Esophagus muscularis mucosa (tissue), 4 donors: ENCODE results near the gene MTERF4. TPM values are rescaled to one million over a fixed set of nuclear protein-coding genes. Genes with fewer than 3 reads are reported as not detected.

Experiments
- DNase-seq: peaks from one replicate; pipeline ENCODE4 v3.0.0-alpha.2; 2017; ENCODE audit errors: extremely low spot score
- H3K27ac ChIP-seq, 4 donors: fragments of 200-600 bp; sonication (generic); replicated peaks in 1 of 4; 1 replicate in 3 of 4; 2 replicates in 1 of 4; pipeline ENCODE4 v1.5.1; 2016 to 2019; ENCODE audit warnings: mild to moderate bottlenecking in 1 of 4
- H3K27me3 ChIP-seq, 4 donors: fragments of 200-600 bp; sonication (generic); one replicate each; pipeline versions ENCODE4 v1.5.1 to v1.6.0; 2016 to 2019
- H3K36me3 ChIP-seq, 4 donors: fragments of 200-600 bp; sonication (generic); one replicate each; pipeline ENCODE4 v1.5.1; 2016 to 2019
- H3K4me1 ChIP-seq, 4 donors: fragments of 200-600 bp; sonication (generic); one replicate each; pipeline ENCODE4 v1.5.1; 2016 to 2019
- H3K4me3 ChIP-seq, 4 donors: fragments of 200-600 bp; sonication (generic); 1 replicate in 2 of 4; 2 replicates in 2 of 4; pipeline ENCODE4 v1.5.1; 2016 to 2019; ENCODE audit warnings: mild to moderate bottlenecking in 4 of 4, moderate library complexity in 1 of 4
- H3K9me3 ChIP-seq, 4 donors: fragments of 200-600 bp; sonication (generic); 1 replicate in 3 of 4; 2 replicates in 1 of 4; pipeline ENCODE4 v1.5.1; 2016 to 2019
- CTCF ChIP-seq, 3 experiments: fragments of 200-600 bp in 2 of 3; fragments of 450-650 bp in 1 of 3; sonication (generic) in 2 of 3; IDR thresholded peaks; one replicate each; pipeline ENCODE4 v1.5.1; 2017 to 2019; ENCODE audit warnings: antibody characterized with exemption in 3 of 3, mild to moderate bottlenecking in 2 of 3, moderate library complexity in 1 of 3
- EP300 ChIP-seq: sonication (generic); formaldehyde crosslinking; IDR thresholded peaks from one replicate; pipeline ENCODE4 v1.6.1; 2017; ENCODE audit warnings: antibody characterized with exemption
- POLR2A ChIP-seq: fragments of 450-650 bp; IDR thresholded peaks from one replicate; pipeline ENCODE4 v1.6.1; 2017; ENCODE audit warnings: antibody characterized with exemption, moderate library complexity, mild to moderate bottlenecking, low read depth
- POLR2AphosphoS5 ChIP-seq, 2 donors: sonication (generic); formaldehyde crosslinking; IDR thresholded peaks; one replicate each; pipeline ENCODE4 v1.6.1; 2017; ENCODE audit warnings: antibody characterized with exemption in 2 of 2
- WGBS: methylation state at CpG from one replicate; pipeline ENCODE4 v1.1.5; 2018; 5-methylcytosine and 5-hydroxymethylcytosine counted together
- intact Hi-C: fragments of 100-400 bp; cut with DNase I; formaldehyde crosslinking; loops from one replicate; pipeline ENCODE4 v1.15.1; 2023
- total RNA-seq, 4 donors: library from RNA; depleted of rRNA; stranded (reverse); fragments of >200 nt; gene quantifications; one replicate each; pipeline versions ENCODE4 v1.1.0 to v1.2.1, GENCODE V29; 2016

MTERF4 gene
- total RNA-seq, 4 donors from 2014 or later: 19.5 to 26.6 (median 24.5) TPM

GRCh38 chr2:241073166-241074064 is 28.7 kb downstream of the MTERF4 start:
- WGBS: 80% methylated on average over 10 of the region's 25 CpGs
- Histone ChIP-seq H3K36me3 (peaks cover 6 to 68% (median 56%) of the 10 kb centered on the region in 4 donors), H3K27ac (no peak overlapping the region), H3K4me1 (no peaks in the 10 kb centered on the region), H3K4me3 (no peak overlapping the region), H3K9me3 (no peaks in the 10 kb centered on the region), H3K27me3 (peaks cover 0 to 23% (median 0%) of the 10 kb centered on the region in 4 donors)
- no peak for TF ChIP-seq POLR2A
- TF ChIP-seq POLR2AphosphoS5 (IDR thresholded peaks at IDR 0.05): no peak
- TF ChIP-seq EP300: no peak
- no peak for TF ChIP-seq CTCF (IDR thresholded peaks at IDR 0.05)
- intact Hi-C loops: no loop called here
- no peak for DNase-seq

GRCh38 chr2:241072553-241073165 is 29.4 kb downstream of the MTERF4 start:
- H3K4me1 ChIP-seq: no peaks in the 10 kb centered on the region
- H3K27me3 ChIP-seq: peaks cover 0 to 23% (median 0%) of the 10 kb centered on the region in 4 donors
- H3K27ac ChIP-seq: no peak overlapping the region
- H3K4me3 ChIP-seq: no peak overlapping the region
- TF ChIP-seq POLR2A: no peak
- no peak for TF ChIP-seq EP300
- TF ChIP-seq POLR2AphosphoS5 (IDR thresholded peaks at IDR 0.05): no peak
- TF ChIP-seq CTCF (IDR thresholded peaks at IDR 0.05): no peak
- peaks cover 6 to 76% (median 64%) of the 10 kb centered on the region in 4 donors for H3K36me3 ChIP-seq
- no peak for DNase-seq
- WGBS: 72% methylated on average over 11 of the region's 14 CpGs
- intact Hi-C loops: no loop called here
- no peaks in the 10 kb centered on the region for H3K9me3 ChIP-seq

- H3K27ac ChIP-seq: no peak overlapping the region
- WGBS: no CpG with 5 or more reads among the region's 9 CpGs
- no peak overlapping the region for H3K4me3 ChIP-seq
- H3K9me3 ChIP-seq: no peaks in the 10 kb centered on the region
- no peaks in the 10 kb centered on the region for H3K4me1 ChIP-seq
- DNase-seq: no peak
- peaks cover 0 to 23% (median 0%) of the 10 kb centered on the region in 4 donors for H3K27me3 ChIP-seq
- peaks cover 6 to 80% (median 67%) of the 10 kb centered on the region in 4 donors for H3K36me3 ChIP-seq
- TF ChIP-seq POLR2A: no peak
- no peak for TF ChIP-seq CTCF (IDR thresholded peaks at IDR 0.05)
- TF ChIP-seq POLR2AphosphoS5 (IDR thresholded peaks at IDR 0.05): no peak
- TF ChIP-seq EP300: no peak
- intact Hi-C loops: no loop called here
Measured at GRCh38 chr2:241072151-241072550, 29.9 kb downstream of the MTERF4 start.

GRCh38 chr2:241071677-241072111 is 30.4 kb downstream of the MTERF4 start:
- Histone ChIP-seq H3K4me1 (no peaks in the 10 kb centered on the region), H3K27ac (no peak overlapping the region), H3K9me3 (no peaks in the 10 kb centered on the region), H3K36me3 (peaks cover 6 to 80% (median 71%) of the 10 kb centered on the region in 4 donors), H3K27me3 (peaks cover 0 to 23% (median 0%) of the 10 kb centered on the region in 4 donors), H3K4me3 (no peak overlapping the region)
- intact Hi-C loops: no loop called here
- TF ChIP-seq POLR2A (no peak), POLR2AphosphoS5 (IDR thresholded peaks at IDR 0.05) (no peak), CTCF (IDR thresholded peaks at IDR 0.05) (no peak), EP300 (no peak)
- no peak for DNase-seq
- WGBS: 91% methylated on average over 10 of the region's 25 CpGs
